DMS153 (cell line): Measurements from ENCODE around the gene ABCA2.
A peak's percentile ranks its signal among the peaks of the same experiment; 100 is the strongest.

Experiments used
- DNase-seq: peaks from one replicate; lab custom pipeline; 2025; lab: John Stamatoyannopoulos, UW

Gene ABCA2

GRCh38 chr9:136995772-136996311, 32.2 kb downstream of the ABCA2 start:
- no peak for DNase-seq

GRCh38 chr9:136995362-136995761, 32.7 kb downstream of the ABCA2 start:
- no peak for DNase-seq

- DNase-seq = no peak
These were observed 33.2 kb downstream of the ABCA2 start for GRCh38 chr9:136994888-136995230.

- DNase-seq = no peak
These were observed 33.7 kb downstream of the ABCA2 start for GRCh38 chr9:136994180-136994887.

GRCh38 chr9:136992819-136993369, 35.1 kb downstream of the ABCA2 start:
- no peak for DNase-seq

GRCh38 chr9:136991993-136992818, 35.8 kb downstream of the ABCA2 start, which contains the start of gene PAXX:
PAXX (plus strand) TSS chr9:136992422; CDS start chr9:136992444, 22 bp downstream.
- peak; percentile 76 for DNase-seq

GRCh38 chr9:136990242-136990911, 37.7 kb downstream of the ABCA2 start:
- peak; percentile 83 for DNase-seq

- no peak for DNase-seq
These were observed 39.2 kb downstream of the ABCA2 start for GRCh38 chr9:136988872-136989271.

- no peak for DNase-seq
These were observed 42.2 kb downstream of the ABCA2 start for GRCh38 chr9:136985853-136986252.

GRCh38 chr9:136985027-136985602, 42.9 kb downstream of the ABCA2 start:
- DNase-seq = no peak

- DNase-seq = no peak
These were observed 43.5 kb downstream of the ABCA2 start for GRCh38 chr9:136984464-136985026.

GRCh38 chr9:136983656-136984314, 44.3 kb downstream of the ABCA2 start:
- DNase-seq = no peak

- no peak for DNase-seq
These were observed 44.9 kb downstream of the ABCA2 start for GRCh38 chr9:136983167-136983566.

GRCh38 chr9:136982232-136983051, 45.6 kb downstream of the ABCA2 start, which contains the start of gene LCNL1:
LCNL1 (plus strand) TSS chr9:136982993; CDS start chr9:136983587, 594 bp downstream.
- DNase-seq = no peak

- no peak for DNase-seq
These were observed 46.3 kb downstream of the ABCA2 start for GRCh38 chr9:136981588-136982231.

- no peak for DNase-seq
These were observed 47.2 kb downstream of the ABCA2 start for GRCh38 chr9:136980669-136981478.

GRCh38 chr9:136979769-136980587, 48.1 kb downstream of the ABCA2 start:
- no peak for DNase-seq
